Stimulated activated CD4-positive, alpha-beta T cell treated with anti-CD3 and anti-CD28 coated beads, Interleukin-2, amount 100 ng/mL, for 4 hours (primary cell): ENCODE data around the gene CTNNA1.

Source experiments
- DNase-seq: peaks from one replicate; pipeline ENCODE4 v3.0.0-alpha.2; 2020; ENCODE audit warnings: low read depth

CTNNA1 gene

GRCh38 chr5:138850865-138851435 is 97.7 kb downstream of the CTNNA1 start:
- DNase-seq = no peak

GRCh38 chr5:138853132-138853531 is 99.9 kb downstream of the CTNNA1 start:
- no peak for DNase-seq

GRCh38 chr5:138867011-138867410 is 113.8 kb downstream of the CTNNA1 start:
- DNase-seq = no peak

GRCh38 chr5:138869038-138869437 is 115.8 kb downstream of the CTNNA1 start:
- DNase-seq = no peak

- DNase-seq = no peak
Measured at GRCh38 chr5:138869763-138870500, 116.7 kb downstream of the CTNNA1 start.

GRCh38 chr5:138870611-138871010 is 117.4 kb downstream of the CTNNA1 start:
- DNase-seq = no peak

- DNase-seq = no peak
Measured at GRCh38 chr5:138872841-138873465, 119.7 kb downstream of the CTNNA1 start.

- DNase-seq = no peak
Measured at GRCh38 chr5:138873466-138874221, 120.4 kb downstream of the CTNNA1 start.

GRCh38 chr5:138874241-138874640 is 121.0 kb downstream of the CTNNA1 start:
- DNase-seq = no peak

- DNase-seq = no peak
Measured at GRCh38 chr5:138874771-138875551, 121.7 kb downstream of the CTNNA1 start, which contains the start of gene LRRTM2. TSS of gene LRRTM2 (minus strand) at chr5:138875335. CDS start at chr5:138874911, 424 bp downstream.

GRCh38 chr5:138875552-138875875 is 122.3 kb downstream of the CTNNA1 start:
- DNase-seq = no peak

- no peak for DNase-seq
Measured at GRCh38 chr5:138875946-138876345, 122.7 kb downstream of the CTNNA1 start.

GRCh38 chr5:138876811-138877210 is 123.6 kb downstream of the CTNNA1 start:
- DNase-seq = no peak

- no peak for DNase-seq
Measured at GRCh38 chr5:138878437-138879235, 125.4 kb downstream of the CTNNA1 start.

GRCh38 chr5:138883211-138883610 is 130.0 kb downstream of the CTNNA1 start:
- no peak for DNase-seq

- no peak for DNase-seq
Measured at GRCh38 chr5:138884094-138884493, 130.9 kb downstream of the CTNNA1 start.

- no peak for DNase-seq
Measured at GRCh38 chr5:138884554-138884953, 131.3 kb downstream of the CTNNA1 start.

GRCh38 chr5:138889994-138890393 is 136.8 kb downstream of the CTNNA1 start:
- no peak for DNase-seq

GRCh38 chr5:138890644-138891043 is 137.4 kb downstream of the CTNNA1 start:
- no peak for DNase-seq

GRCh38 chr5:138895918-138896317 is 142.7 kb downstream of the CTNNA1 start:
- no peak for DNase-seq

- DNase-seq = no peak
Measured at GRCh38 chr5:138898299-138898698, 145.1 kb downstream of the CTNNA1 start.
